PC-9 (cell line): ENCODE results near the gene PPM1B. TPM values are rescaled to one million over a fixed set of nuclear protein-coding genes. Genes with fewer than 3 reads are reported as not detected.
"Not testable (repeated sequence)": the region's sequence is repeated elsewhere in the genome, so short reads cannot be mapped to it uniquely, and the experiment has no call there.

Experiments
- BruUV-seq: library from RNA; stranded (reverse); fragments of 400-500 nt; replicated peaks from 2 replicates; lab custom pipeline; 2021; lab: Mats Ljungman, UMichigan
- CTCF ChIA-PET: fragments of 300-600 bp; sonication (Branson Sonifier 250); formaldehyde crosslinking; loops from one replicate; lab custom pipeline; 2022; ENCODE audit warnings: antibody characterized with exemption; lab: Charles Lee
- POLR2A ChIA-PET: fragments of 300-600 bp; sonication (Branson Sonifier 250); formaldehyde crosslinking; loops from one replicate; lab custom pipeline; 2022; ENCODE audit warnings: antibody characterized with exemption; ENCODE audit not compliant: unreplicated experiment; lab: Charles Lee
- DNase-seq, 2 experiments: peaks; one replicate each; pipeline versions ENCODE4 v3.0.0 to v3.0.0-alpha.2; 2015 to 2022; ENCODE audit warnings: mixed read lengths in 1 of 2
- H2AFZ ChIP-seq: fragments of 200-600 bp; sonication (generic); 2 replicates; pipeline ENCODE4 v1.8.1; 2017; ENCODE audit warnings: antibody characterized with exemption
- H3F3A ChIP-seq: fragments of 200-600 bp; sonication (generic); 2 replicates; pipeline ENCODE4 v1.8.1; 2017; ENCODE audit warnings: antibody characterized with exemption, mild to moderate bottlenecking, low read depth; ENCODE audit not compliant: insufficient read depth
- H3K27ac ChIP-seq: fragments of 200-600 bp; sonication (generic); 2 replicates; pipeline ENCODE4 v1.6.1; 2016; ENCODE audit warnings: mixed run types
- H3K27me3 ChIP-seq: fragments of 200-600 bp; sonication (generic); 2 replicates; pipeline ENCODE4 v1.6.1; 2016; ENCODE audit warnings: low read depth, mixed run types; ENCODE audit not compliant: insufficient read depth
- H3K36me3 ChIP-seq: fragments of 200-600 bp; sonication (generic); 2 replicates; pipeline ENCODE4 v1.6.1; 2016; ENCODE audit warnings: low read depth, mixed run types
- H3K4me1 ChIP-seq: fragments of 200-600 bp; sonication (generic); replicated peaks from 2 replicates; pipeline ENCODE4 v1.6.1; 2016; ENCODE audit warnings: mixed run types; ENCODE audit not compliant: insufficient read depth
- H3K4me2 ChIP-seq: fragments of 200-600 bp; sonication (generic); 2 replicates; pipeline ENCODE4 v1.6.1; 2017; ENCODE audit warnings: mixed run types
- H3K4me3 ChIP-seq: fragments of 200-600 bp; sonication (generic); 2 replicates; pipeline ENCODE4 v1.6.1; 2016; ENCODE audit warnings: mixed run types
- H3K79me2 ChIP-seq: fragments of 200-600 bp; sonication (generic); 2 replicates; pipeline ENCODE4 v1.6.1; 2017; ENCODE audit warnings: low read depth, mixed run types
- H3K9me2 ChIP-seq: fragments of 200-600 bp; sonication (generic); 2 replicates; pipeline ENCODE4 v1.8.1; 2017; ENCODE audit warnings: mild to moderate bottlenecking; ENCODE audit not compliant: insufficient read depth
- H3K9me3 ChIP-seq: fragments of 200-600 bp; sonication (generic); 2 replicates; pipeline ENCODE4 v1.8.1; 2016; ENCODE audit warnings: low read depth; ENCODE audit not compliant: insufficient read depth
- H4K20me1 ChIP-seq: fragments of 200-600 bp; sonication (generic); 2 replicates; pipeline ENCODE4 v1.8.1; 2017; ENCODE audit not compliant: insufficient read depth
- EZH2 ChIP-seq: fragments of 200-600 bp; sonication (generic); IDR thresholded peaks from 2 replicates; pipeline ENCODE4 v1.8.0; 2017; ENCODE audit warnings: antibody characterized with exemption, low read depth
- intact Hi-C: fragments of 100-400 bp; cut with micrococcal nuclease; formaldehyde crosslinking; loops from one replicate; pipeline ENCODE4 v1.10.0; 2022; ENCODE audit not compliant: unreplicated experiment
- total RNA-seq: library from RNA; stranded (reverse); gene quantifications from 2 replicates; pipeline ENCODE4 v1.2.3, GENCODE V29; 2021
- TF ChIP-seq, protein P1 (sequence below): fragments of 200-600 bp; sonication (generic); conservative IDR thresholded peaks from 2 replicates; pipeline ENCODE4 v1.6.1; 2017; ENCODE audit warnings: mixed run types, antibody characterized with exemption, mild to moderate bottlenecking, moderate library complexity

Gene PPM1B
- total RNA-seq, 1 experiment from 2014 or later, result 45.0 TPM

- Histone ChIP-seq H3K27me3 (no peaks in the 10 kb centered on the region), H3K36me3 (peaks cover 16% of the 10 kb centered on the region), H2AFZ (no peak overlapping the region), H4K20me1 (peaks cover 11% of the 10 kb centered on the region), H3K9me3 (no peaks in the 10 kb centered on the region), H3K79me2 (peaks cover 46% of the 10 kb centered on the region), H3F3A (no peaks in the 10 kb centered on the region), H3K4me3 (no peak overlapping the region), H3K4me1 (no peaks in the 10 kb centered on the region), H3K27ac (no peak overlapping the region), H3K9me2 (no peaks in the 10 kb centered on the region), H3K4me2 (no peak overlapping the region)
- ChIA-PET CTCF (no interaction called here), POLR2A (no interaction called here)
- intact Hi-C loops, result no loop called here
- no TSS peak for BruUV-seq
- DNase-seq, result no peak
- TF ChIP-seq EZH2, result no peak
- TF ChIP-seq, protein P1, sequence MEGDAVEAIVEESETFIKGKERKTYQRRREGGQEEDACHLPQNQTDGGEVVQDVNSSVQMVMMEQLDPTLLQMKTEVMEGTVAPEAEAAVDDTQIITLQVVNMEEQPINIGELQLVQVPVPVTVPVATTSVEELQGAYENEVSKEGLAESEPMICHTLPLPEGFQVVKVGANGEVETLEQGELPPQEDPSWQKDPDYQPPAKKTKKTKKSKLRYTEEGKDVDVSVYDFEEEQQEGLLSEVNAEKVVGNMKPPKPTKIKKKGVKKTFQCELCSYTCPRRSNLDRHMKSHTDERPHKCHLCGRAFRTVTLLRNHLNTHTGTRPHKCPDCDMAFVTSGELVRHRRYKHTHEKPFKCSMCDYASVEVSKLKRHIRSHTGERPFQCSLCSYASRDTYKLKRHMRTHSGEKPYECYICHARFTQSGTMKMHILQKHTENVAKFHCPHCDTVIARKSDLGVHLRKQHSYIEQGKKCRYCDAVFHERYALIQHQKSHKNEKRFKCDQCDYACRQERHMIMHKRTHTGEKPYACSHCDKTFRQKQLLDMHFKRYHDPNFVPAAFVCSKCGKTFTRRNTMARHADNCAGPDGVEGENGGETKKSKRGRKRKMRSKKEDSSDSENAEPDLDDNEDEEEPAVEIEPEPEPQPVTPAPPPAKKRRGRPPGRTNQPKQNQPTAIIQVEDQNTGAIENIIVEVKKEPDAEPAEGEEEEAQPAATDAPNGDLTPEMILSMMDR, result no peak
These were observed 38.4 kb downstream of the PPM1B start for GRCh38 chr2:44207102-44207501.

- H3F3A ChIP-seq, BruUV-seq, H3K4me3 ChIP-seq, H3K9me2 ChIP-seq, DNase-seq, H2AFZ ChIP-seq, H3K4me1 ChIP-seq, H3K27ac ChIP-seq, H3K27me3 ChIP-seq, H3K4me2 ChIP-seq, intact Hi-C loops, POLR2A ChIA-PET, H3K9me3 ChIP-seq: not testable (repeated sequence)
- peaks cover 18% of the 10 kb centered on the region for H3K36me3 ChIP-seq
- CTCF ChIA-PET, result interaction anchor here (0.6 kb wide), 1 partner anchor 122 kb away, joined by 5 read pairs; no protein-coding TSS in a partner anchor
- peaks cover 11% of the 10 kb centered on the region for H4K20me1 ChIP-seq
- H3K79me2 ChIP-seq, result peaks cover 42% of the 10 kb centered on the region
These were observed 39.0 kb downstream of the PPM1B start for GRCh38 chr2:44207648-44208047.

GRCh38 chr2:44210362-44210761 lies 41.7 kb downstream of the PPM1B start:
- Histone ChIP-seq H3K36me3 (peaks cover 13% of the 10 kb centered on the region), H3K79me2 (peaks cover 22% of the 10 kb centered on the region; the same call in 1 of the 2 replicates), H3K9me2 (no peaks in the 10 kb centered on the region), H3K27ac (no peak overlapping the region), H3K4me2 (no peak overlapping the region), H3F3A (no peaks in the 10 kb centered on the region), H3K27me3 (no peaks in the 10 kb centered on the region), H3K4me3 (no peak overlapping the region), H4K20me1 (peaks cover 15% of the 10 kb centered on the region), H3K4me1 (no peaks in the 10 kb centered on the region), H3K9me3 (no peaks in the 10 kb centered on the region), H2AFZ (no peak overlapping the region)
- ChIA-PET POLR2A (no interaction called here), CTCF (no interaction called here)
- intact Hi-C loops, result no loop called here
- DNase-seq, result no peak
- TF ChIP-seq, protein P1, result no peak
- TF ChIP-seq EZH2, result no peak
- BruUV-seq, result no TSS peak

DNA sequence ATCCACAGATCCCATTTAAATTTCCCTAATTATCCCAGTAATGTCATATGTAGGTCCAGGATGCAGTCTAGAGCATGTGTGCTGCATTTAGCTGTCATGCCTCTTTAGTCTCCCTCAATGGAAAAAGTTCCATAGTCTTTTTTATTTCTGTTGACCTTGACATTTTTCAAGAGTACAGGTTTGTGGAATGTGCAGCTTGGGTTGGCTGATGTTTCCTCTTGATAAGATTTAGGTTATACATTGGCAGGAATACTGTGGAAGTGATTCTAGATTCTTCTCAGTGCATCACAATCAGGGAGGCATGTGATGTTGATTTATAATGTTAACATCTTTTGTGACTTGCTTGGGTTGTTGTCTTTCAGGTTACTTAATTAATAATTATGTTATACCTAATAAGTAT lies 42.5 kb downstream of the PPM1B start:
- DNase-seq, result no peak
- Histone ChIP-seq H3K27ac (no peak overlapping the region), H3K4me1 (no peaks in the 10 kb centered on the region), H3K4me2 (no peak overlapping the region), H4K20me1 (peaks cover 15% of the 10 kb centered on the region), H3K9me2 (no peaks in the 10 kb centered on the region), H3K4me3 (no peak overlapping the region), H3K36me3 (peaks cover 13% of the 10 kb centered on the region), H3K27me3 (no peaks in the 10 kb centered on the region), H3F3A (no peaks in the 10 kb centered on the region), H3K9me3 (no peaks in the 10 kb centered on the region), H2AFZ (no peak overlapping the region), H3K79me2 (peaks cover 22% of the 10 kb centered on the region; the same call in 1 of the 2 replicates)
- TF ChIP-seq, protein P1, result no peak
- TF ChIP-seq EZH2, result no peak
- ChIA-PET POLR2A (no interaction called here), CTCF (no interaction called here)
- intact Hi-C loops, result no loop called here
- BruUV-seq, result no TSS peak
